MM.1S (cell line): Measurements from ENCODE around the gene DGKG.

Experiments
- CTCF ChIP-seq: fragments of 300-600 bp; sonication (generic); IDR thresholded peaks from 2 replicates; pipeline ENCODE4 v1.5.1; 2016; ENCODE audit warnings: antibody characterized with exemption, low read length, mixed read lengths
- EZH2 ChIP-seq: fragments of 300-600 bp; sonication (generic); optimal IDR thresholded peaks from 2 replicates; pipeline ENCODE3; 2017; ENCODE audit warnings: low read depth, mild to moderate bottlenecking, antibody characterized with exemption, low read length, mixed read lengths
- EZH2phosphoT487 ChIP-seq: fragments of 300-600 bp; sonication (generic); IDR thresholded peaks from 2 replicates; pipeline ENCODE4 v1.6.1; 2018; ENCODE audit warnings: antibody characterized with exemption, low read length

- TF ChIP-seq CTCF (no peak), EZH2phosphoT487 (no peak), EZH2 (no peak)
Measured at GRCh38 chr3:186247821-186248814, 113.9 kb downstream of the DGKG start.
